ENCODE data around the gene LRRC25. TPM values are rescaled to one million over a fixed set of nuclear protein-coding genes. Genes with fewer than 3 reads are reported as not detected.
A peak's percentile ranks its signal among the peaks of the same experiment; 100 is the strongest.

LRRC25 gene
- total RNA-seq, 1 experiment from 2014 or later = not detected

DNA sequence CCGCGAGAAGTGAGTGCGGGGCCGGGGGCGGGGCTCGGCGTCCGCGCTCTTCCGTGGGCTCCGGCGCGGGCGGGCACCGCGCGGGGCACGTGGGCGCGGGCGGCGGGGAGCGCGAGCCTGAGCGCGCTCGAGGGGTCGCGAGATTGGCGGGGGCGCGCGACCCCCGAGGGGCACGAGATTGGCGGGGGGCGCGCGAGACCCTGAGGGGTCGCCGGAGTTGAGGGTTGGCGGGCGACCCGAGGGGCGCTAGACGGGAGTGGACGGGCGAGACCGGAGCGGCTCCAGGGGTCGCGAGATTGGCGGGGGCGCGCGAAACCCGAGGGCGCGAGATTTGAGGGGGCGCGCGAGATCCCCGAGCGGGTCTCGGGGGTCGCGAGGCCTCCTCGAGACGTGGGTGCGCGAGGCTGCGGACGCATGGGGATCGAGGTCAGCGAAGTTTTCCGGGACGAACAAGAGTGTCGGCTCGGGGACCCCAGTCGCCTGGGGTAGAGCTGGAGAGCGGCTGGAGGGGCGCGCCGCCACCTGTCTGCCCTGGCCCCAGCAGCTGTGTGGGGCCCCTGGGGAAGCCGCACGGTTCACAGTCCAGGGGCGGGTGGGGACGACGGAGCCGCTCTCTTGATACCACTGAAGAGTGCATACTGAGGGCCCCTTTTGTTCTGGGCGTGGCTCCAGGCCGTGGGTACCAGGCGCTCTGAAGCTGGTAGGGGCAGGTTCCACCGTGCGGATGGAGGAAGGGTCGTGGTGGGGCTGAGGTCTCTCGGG, 22.5 kb upstream of the LRRC25 start:
- Histone ChIP-seq H3K9me3 (no peaks in the 10 kb centered on the region), H3K4me1 (peaks cover 41% of the 10 kb centered on the region), H3K36me3 (ENCODE audit: control insufficient read depth, insufficient read depth, low read length) (no peaks in the 10 kb centered on the region), H3K4me3 (ENCODE audit: low read depth, low read length) (peak overlapping the region; percentile 85), H3K27me3 (replicated peaks; ENCODE audit: control insufficient read depth, insufficient read depth, low read length) (no peaks in the 10 kb centered on the region)
- peak overlapping the region; percentile 89 for H3K4me3 Mint-ChIP-seq (ENCODE audit: unreplicated experiment)
- intact Hi-C loops (cut with micrococcal nuclease; ENCODE audit: unreplicated experiment) = loop anchor here (1.0 kb wide), 1 partner anchor 18 kb away; the partner anchor contains the start of gene ISYNA1
- TF ChIP-seq, protein P1, sequence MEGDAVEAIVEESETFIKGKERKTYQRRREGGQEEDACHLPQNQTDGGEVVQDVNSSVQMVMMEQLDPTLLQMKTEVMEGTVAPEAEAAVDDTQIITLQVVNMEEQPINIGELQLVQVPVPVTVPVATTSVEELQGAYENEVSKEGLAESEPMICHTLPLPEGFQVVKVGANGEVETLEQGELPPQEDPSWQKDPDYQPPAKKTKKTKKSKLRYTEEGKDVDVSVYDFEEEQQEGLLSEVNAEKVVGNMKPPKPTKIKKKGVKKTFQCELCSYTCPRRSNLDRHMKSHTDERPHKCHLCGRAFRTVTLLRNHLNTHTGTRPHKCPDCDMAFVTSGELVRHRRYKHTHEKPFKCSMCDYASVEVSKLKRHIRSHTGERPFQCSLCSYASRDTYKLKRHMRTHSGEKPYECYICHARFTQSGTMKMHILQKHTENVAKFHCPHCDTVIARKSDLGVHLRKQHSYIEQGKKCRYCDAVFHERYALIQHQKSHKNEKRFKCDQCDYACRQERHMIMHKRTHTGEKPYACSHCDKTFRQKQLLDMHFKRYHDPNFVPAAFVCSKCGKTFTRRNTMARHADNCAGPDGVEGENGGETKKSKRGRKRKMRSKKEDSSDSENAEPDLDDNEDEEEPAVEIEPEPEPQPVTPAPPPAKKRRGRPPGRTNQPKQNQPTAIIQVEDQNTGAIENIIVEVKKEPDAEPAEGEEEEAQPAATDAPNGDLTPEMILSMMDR (IDR thresholded peaks at IDR 0.05; ENCODE audit: insufficient read depth in 1 of 2, low read depth in 1 of 2, low read length in 1 of 2, severe bottlenecking in 1 of 2, unreplicated experiment in 1 of 2) = no peak
- H3K36me3 Mint-ChIP-seq (ENCODE audit: insufficient read depth, unreplicated experiment) = peaks cover 18% of the 10 kb centered on the region
- ChIA-PET CTCF (interaction anchor here (0.6 to 2.7 kb wide), 12 partner anchors 18 to 140 kb away, joined by 3 to 15 read pairs (median 4); partner anchors contain the start of genes GDF15 and LSM4), POLR2A (interaction anchor here (0.6 to 4.0 kb wide), 8 partner anchors 16 to 169 kb away, joined by 3 to 32 read pairs (median 4); partner anchors contain the start of genes GDF15, JUND and LSM4)
- H3K9me3 Mint-ChIP-seq (ENCODE audit: unreplicated experiment) = no peaks in the 10 kb centered on the region
- H3K27me3 Mint-ChIP-seq (ENCODE audit: insufficient read depth, unreplicated experiment) = no peaks in the 10 kb centered on the region
- peak; percentile 47 to 59 for DNase-seq
- no TSS peak for BruUV-seq (replicated peaks)
- H3K4me1 Mint-ChIP-seq (ENCODE audit: low read depth, unreplicated experiment) = peaks cover 7% of the 10 kb centered on the region
- H3K27ac Mint-ChIP-seq (ENCODE audit: unreplicated experiment) = peak overlapping the region; percentile 24

DNA sequence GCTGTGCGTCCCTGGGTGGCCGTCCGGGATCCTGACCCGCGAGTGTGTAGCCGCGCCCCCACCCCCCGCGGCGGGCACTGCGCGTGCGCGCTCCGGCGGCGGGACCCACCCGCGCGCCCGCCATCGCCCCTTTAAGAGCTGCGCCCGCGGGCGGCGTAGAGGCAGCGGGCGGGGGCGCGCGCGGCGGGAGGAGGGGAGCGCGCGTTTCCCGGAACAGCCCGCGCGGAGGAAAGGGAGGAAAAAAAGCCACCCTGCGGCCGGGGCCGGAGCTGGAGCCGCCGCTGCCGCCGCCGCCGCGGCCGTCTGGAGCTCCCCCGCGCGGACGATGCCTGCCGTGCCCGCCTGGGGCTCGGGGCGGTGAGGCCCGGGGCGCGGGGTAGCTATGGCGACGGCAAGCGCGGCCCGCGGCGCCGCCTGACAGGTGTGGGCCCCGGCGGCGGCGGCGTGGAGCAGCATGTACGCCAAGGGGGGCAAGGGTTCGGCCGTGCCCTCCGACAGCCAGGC, 21.8 kb upstream of the LRRC25 start, which contains the start of gene SSBP4:
TSS of gene SSBP4 (plus strand) at position 204 of the 504 bp plus-strand sequence. CDS start at position 455, 251 bp downstream.
- Mint-ChIP-seq H3K9me3 (ENCODE audit: unreplicated experiment) (no peaks in the 10 kb centered on the region), H3K27me3 (ENCODE audit: insufficient read depth, unreplicated experiment) (no peaks in the 10 kb centered on the region), H3K36me3 (ENCODE audit: insufficient read depth, unreplicated experiment) (peaks cover 18% of the 10 kb centered on the region), H3K4me3 (ENCODE audit: unreplicated experiment) (peak within 1 kb of the TSS; percentile 89), H3K27ac (ENCODE audit: unreplicated experiment) (peak within 1 kb of the TSS; percentile 24), H3K4me1 (ENCODE audit: low read depth, unreplicated experiment) (peaks cover 7% of the 10 kb centered on the region)
- Histone ChIP-seq H3K4me3 (ENCODE audit: low read depth, low read length) (peak within 1 kb of the TSS; percentile 85), H3K9me3 (no peaks in the 10 kb centered on the region), H3K36me3 (ENCODE audit: control insufficient read depth, insufficient read depth, low read length) (no peaks in the 10 kb centered on the region), H3K4me1 (peaks cover 41% of the 10 kb centered on the region), H3K27me3 (replicated peaks; ENCODE audit: control insufficient read depth, insufficient read depth, low read length) (no peaks in the 10 kb centered on the region)
- intact Hi-C loops (cut with micrococcal nuclease; ENCODE audit: unreplicated experiment) = loop anchor here (1.0 kb wide), 1 partner anchor 19 kb away; the partner anchor contains the start of gene ISYNA1
- POLR2A ChIA-PET = interaction anchor here (0.6 to 4.0 kb wide), 6 partner anchors 34 to 170 kb away, joined by 3 to 32 read pairs (median 5); partner anchors contain the start of genes GDF15, JUND and LSM4
- CTCF ChIA-PET = interaction anchor here (0.6 to 2.7 kb wide), 14 partner anchors 18 to 320 kb away, joined by 3 to 15 read pairs (median 4); partner anchors contain the start of genes GDF15 and LSM4
- BruUV-seq (replicated peaks) = no TSS peak
- peak; percentile 77 to 90 for DNase-seq
- TF ChIP-seq, protein P1 (IDR thresholded peaks at IDR 0.05; ENCODE audit: insufficient read depth in 1 of 2, low read depth in 1 of 2, low read length in 1 of 2, severe bottlenecking in 1 of 2, unreplicated experiment in 1 of 2) = peak; percentile 22 to 39

All from Caco-2 (cell line).